GM19463 (cell line): ENCODE results near the gene ATP7A.
"Not testable (repeated sequence)": the region's sequence is repeated elsewhere in the genome, so short reads cannot be mapped to it uniquely, and the experiment has no call there.

Experiments
- ATAC-seq: cut with Tn5 transposase; IDR thresholded peaks from one replicate; pipeline ENCODE4 v1.9.1; 2021; ENCODE audit warnings: mild to moderate bottlenecking, moderate library complexity; ENCODE audit not compliant: unreplicated experiment

ATP7A gene

DNA sequence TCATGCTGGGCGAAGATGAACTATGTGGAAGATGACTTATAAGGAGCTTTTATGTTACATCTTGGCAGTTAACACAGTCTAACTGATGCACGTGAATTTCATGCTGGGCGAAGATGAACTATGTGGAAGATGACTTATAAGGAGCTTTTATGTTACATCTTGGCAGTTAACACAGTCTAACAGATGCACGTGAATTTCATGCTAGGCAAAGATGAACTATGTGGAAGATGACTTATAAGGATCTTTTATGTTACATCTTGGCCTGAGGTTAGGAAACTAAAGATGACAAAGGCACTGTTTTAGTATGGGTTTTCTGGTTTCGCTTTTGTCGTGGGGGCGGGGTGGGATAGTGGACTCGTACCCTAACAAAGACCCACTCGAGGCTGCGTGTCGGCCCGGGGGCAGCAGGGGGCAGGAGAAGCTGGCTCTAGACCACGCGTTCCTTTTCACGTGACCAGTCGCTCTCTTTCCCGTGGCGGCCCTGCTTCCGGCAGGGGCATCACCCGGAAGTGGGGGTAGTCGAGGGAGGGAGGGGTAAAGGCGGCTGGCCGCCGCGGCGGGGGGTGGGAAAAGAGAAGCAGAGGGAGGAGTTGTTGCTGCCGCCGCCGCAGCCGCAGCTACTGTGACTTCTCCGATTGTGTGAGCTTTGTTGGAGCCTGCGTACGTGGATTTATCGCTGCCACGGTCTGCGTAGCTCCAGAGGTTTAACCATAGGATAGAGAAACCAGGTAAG lies at the start of gene ATP7A:
Gene ATP7A (plus strand): TSS at position 586 of the 733 bp plus-strand sequence. CDS start 60,949 bp downstream, outside the sequence.
- peak; percentile 96 for ATAC-seq

DNA sequence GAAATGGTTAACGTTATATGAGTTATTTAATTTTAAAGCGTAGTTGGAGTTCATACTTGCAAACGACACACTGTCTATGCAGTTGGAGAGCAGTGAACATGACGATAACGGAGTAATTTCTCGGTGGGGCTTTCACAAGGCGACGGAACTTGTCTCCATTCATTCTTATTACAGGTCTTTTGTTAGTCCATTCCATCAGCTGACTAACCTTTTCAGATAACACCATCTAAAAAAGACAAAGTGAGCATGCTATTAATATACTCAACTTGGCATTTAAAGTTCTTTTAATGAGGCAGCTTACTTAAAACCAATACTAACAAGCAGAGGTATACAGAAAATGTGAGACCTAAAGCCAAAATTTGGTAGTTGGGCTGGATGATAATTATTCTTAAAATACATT lies 35.1 kb upstream of the ATP7A start:
- ATAC-seq = no peak

DNA sequence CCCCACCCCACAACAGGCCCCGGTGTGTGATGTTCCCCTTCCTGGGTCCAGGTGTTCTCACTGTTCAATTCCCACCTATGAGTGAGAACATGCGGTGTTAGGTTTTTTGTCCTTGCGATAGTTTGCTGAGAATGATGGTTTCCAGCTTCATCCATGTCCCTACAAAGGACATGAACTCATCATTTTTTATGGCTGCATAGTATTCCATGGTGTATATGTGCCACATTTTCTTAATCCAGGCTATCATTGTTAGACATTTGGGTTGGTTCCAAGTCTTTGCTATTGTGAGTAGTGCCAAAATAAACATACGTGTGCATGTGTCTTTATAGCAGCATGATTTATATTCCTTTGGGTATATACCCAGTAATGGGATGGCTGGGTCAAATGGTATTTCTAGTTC lies 29.1 kb upstream of the ATP7A start:
- not testable (repeated sequence) for ATAC-seq

DNA sequence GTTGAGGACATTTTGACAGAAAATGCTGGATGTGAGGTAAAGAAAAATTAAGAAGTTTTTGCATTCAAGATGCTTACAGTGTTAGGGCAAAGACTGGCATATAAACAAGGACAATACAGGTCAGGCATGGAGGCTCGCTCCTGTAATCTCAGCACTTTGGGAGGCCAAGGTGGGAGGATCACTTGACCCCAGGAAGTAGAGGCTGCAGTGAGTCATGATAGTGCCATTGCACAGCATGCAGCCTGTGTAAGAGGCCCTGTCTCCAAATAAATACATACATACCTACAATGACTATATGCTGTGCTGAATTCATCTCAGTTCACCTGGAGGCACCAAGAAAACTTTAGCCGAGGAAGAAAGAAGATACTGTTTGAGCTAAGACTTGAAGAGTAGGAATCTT lies 17.6 kb upstream of the ATP7A start:
- no peak for ATAC-seq

DNA sequence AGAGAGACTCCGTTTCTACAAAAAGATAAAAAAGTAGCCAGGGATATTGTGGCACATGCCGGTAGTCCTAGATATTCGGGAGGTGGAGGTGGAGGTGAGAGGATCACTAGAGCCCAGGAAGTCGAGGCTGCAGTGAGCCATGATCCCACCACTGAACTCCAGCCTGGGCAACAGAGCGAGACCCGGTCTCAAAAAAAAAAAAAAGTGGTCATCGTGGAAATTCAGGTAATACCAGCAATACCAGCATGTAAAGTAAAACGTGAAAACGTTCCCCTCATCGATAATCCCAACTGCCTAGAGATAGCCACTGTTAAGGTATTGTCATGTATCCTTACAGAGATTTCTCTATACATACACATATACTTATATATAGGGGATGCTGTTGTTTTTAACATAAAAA lies 16.8 kb upstream of the ATP7A start:
- ATAC-seq = no peak

DNA sequence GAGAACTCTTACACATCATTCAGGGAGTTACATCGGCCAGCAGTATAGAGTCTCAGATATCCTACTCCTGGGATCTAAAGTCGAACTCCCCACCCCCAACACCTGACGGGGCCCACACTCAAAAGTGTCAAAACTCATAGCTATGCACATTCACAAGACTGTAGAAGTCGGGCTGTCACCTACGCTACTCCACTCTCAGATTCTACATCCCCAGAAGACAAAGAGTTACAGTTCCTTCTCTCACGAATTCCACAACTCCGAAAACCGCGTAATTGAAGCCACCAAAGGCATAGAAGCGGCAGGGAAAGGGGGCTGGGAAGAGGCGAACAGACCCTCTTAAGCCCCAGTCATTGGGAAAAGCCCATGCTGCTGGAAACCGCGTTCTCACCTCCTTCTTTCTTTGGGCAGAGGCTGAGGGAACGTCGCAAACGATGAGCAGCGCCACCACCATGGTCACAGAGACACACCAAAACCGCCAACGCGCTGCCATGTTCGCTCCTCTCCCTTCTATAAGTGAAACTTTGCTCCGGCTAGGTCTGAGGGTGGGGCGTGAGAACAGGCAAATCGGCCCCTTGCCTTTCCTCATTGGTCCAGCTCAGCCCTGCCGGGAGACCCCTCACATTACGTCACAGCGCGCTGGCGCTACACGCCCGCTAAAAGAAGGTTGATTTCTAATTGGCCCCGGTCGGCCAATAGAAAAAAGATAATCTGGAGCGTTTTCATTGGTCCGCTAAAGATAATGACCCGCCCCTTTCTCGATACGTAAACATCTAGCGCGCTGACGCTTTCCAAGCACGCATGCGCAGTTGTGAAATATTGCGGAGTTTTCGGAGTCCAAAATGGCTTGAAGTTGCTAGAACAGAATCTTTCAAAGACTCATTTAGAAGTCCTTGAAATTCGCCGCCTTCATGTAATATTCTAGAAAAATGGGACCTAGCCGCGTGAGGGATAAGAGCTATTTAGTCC lies 15.3 kb upstream of the ATP7A start, which contains the start of gene MAGT1:
Gene MAGT1 (minus strand): TSS at position 515 of the 966 bp plus-strand sequence. CDS start 25 bp downstream, at position 490.
- peak; percentile 89 for ATAC-seq

DNA sequence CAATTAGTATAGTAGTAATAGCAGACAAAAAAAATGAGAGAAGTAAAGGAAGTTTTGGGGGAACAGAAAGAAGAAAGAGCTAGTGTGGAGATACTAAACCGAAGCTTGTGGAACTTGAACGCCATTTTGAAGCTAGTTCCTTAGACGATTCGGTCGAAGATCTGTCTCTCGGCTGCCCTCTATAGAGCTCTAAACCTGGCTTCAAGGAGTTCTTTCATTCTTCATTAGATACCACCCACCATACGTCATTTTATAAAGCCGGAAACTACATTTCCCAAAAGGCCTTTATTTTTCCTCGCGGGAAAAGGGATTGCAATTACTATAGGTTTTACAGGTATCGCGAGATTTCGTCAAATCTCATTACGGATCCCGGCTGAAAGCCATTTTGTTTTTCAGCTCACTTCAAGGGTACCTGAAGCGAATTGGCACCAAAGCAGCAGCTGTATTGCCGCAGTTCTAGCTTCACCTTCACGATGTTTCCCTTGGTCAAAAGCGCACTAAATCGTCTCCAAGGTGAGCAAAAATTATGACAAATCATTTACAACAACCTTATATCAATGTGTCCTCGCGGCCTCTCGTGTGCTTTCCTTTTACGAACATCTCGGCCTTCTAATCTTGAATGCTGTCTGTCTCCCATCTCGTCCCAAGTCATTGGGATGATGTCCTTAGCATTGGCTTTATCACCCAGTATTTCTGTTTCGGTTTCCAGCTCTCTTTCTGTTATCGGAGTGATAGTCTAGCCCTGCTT lies 11.2 kb upstream of the ATP7A start, which contains the start of gene COX7B:
Gene COX7B (plus strand): TSS at position 388 of the 748 bp plus-strand sequence. CDS start 86 bp downstream, at position 474.
- ATAC-seq = peak; percentile 49

DNA sequence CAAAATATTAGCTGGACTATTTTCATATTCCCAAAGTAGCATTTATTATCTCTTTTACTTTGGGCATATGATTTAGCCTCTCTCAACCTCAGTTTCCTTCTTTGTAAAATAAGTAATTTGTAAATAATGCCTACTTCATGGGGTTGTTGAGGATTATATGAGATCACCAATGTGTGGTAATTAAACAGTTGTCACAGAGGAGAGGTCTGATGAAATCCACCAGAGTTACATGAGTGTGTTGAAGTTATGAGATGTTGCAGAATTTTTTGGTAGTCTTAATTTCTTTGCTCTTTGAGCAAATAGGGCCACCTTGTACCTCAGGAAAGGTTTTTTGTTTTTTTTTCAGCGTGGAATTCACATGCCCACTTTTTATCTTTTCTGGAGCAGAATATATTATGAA lies 9.8 kb upstream of the ATP7A start:
- ATAC-seq = no peak

DNA sequence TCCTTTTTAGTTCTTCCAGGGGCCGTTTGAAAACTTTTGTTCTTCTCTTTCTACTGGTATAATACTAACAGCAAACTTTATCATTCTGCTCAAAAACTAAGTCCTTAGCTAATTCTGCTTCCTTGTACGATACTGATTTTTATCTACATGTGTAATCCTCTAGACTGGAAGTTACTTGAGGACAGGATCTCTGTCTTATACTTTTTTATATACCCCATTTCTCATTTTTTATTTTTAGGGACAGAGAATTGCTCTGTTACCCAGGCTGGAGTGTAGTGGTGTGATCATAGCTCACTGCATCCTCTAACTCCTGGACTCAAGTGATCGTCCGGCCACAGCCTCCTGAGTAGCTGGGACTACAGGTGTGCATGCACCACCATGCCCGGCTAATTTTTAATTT lies 9.0 kb upstream of the ATP7A start:
- ATAC-seq = no peak

DNA sequence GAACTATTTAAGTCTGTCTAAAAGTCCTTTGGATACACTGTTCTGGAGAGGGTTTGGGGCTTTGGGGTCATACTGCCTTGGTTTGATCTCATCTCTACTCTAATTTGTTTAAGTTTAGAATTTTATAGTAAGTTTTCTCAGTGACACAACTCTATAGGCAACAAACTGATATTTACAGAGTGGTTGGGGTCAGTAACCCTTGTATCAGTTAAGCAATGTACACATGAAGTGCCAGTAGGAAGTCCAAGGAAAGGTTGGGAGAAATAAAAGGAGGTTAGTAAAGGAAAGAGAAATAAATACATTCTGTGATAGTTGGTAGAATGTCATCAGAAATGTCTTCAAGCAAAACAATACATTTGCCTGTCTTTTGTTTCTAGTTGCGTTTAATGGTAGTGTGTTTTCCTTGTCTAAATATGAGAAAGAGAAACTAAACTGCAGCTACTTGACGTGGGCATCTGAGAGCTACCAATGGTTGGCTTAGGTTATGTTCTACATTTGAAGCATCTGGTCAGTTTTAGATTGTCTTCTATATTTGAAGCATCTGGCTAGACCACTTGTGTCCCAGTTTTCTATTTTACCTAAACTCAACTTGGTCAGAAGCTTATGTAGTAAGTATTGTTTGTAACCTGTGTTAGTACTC lies 6.9 kb downstream of the ATP7A start:
- no peak for ATAC-seq

DNA sequence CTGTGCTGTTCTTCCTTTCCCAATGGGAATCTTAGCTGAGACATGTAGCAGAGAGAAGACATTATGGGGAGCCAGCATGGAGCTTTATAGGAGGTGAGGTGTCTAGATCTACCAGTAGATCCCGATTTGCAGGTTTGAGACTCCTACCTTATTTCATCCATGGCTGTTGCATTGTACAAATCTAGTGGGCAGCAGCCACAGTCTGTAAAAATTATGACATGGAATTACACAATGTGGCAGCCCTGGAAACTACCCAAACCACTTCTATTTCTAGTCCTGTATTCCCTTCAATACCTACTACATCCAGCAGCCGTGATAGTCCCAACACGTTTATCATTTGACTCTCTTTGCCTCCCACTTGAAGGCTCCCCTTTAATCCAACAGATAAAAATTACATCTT lies 8.1 kb downstream of the ATP7A start:
- no peak for ATAC-seq

DNA sequence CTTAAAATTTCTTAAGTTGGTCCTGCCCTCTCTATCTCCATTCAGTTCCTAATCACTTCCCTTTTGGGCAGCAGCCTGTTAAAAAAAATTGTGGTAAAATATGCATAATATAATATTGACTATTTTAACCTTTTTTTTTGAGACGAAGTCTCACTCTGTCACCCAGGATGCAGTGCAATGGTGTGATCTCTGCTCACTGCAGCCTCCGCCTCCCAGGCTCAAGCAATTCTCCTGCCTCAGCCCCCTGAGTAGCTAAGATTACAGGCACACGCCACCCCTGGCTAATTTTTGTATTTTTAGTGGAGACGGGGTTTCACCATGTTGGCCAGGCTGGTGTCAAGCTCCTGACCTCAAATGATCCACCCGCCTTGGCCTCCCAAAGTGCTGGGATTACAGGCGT lies 8.9 kb downstream of the ATP7A start:
- not testable (repeated sequence) for ATAC-seq

DNA sequence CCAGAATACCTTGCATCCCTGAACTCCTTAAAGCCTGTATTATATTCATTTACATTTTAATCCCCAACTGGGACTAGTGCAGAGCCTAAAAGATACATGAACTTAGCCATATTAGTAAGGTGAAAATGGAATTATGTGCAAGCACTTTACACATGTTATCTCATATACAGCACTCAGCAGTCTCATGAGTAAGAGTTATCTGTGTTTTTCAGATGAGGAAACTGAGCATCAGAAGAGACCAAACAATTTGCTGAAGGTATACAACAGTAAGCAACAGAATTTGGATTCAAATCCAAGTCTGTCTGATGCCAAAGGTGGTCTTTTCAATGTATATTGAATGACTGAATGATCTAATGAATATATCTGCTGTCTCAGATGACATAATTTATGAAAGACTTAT lies 12.3 kb downstream of the ATP7A start:
- no peak for ATAC-seq

DNA sequence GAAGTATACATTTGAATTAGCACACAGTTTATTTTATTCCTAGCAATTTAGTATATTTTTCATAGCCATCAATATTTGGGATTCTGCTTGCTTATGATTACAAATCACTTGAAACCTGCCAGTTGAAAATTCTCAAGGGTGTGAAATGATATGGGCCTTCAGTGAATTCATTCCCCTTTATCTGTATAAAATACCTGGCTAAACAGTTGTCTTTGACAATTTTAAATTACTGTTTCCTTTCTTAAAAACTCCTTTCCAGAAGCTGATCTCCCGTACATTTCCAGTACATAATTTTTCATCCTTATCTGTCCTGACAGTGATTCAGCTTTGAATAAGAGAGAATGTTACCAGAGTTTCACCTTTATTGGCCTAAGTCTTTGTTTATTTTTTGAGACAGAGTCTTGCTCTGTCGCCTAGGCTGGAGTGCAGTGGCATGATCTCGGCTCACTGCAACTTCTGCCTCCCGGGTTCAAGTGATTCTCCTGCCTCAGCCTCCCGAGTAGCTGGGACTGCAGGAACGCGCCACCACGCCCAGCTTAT lies 13.9 kb downstream of the ATP7A start:
- ATAC-seq = no peak

DNA sequence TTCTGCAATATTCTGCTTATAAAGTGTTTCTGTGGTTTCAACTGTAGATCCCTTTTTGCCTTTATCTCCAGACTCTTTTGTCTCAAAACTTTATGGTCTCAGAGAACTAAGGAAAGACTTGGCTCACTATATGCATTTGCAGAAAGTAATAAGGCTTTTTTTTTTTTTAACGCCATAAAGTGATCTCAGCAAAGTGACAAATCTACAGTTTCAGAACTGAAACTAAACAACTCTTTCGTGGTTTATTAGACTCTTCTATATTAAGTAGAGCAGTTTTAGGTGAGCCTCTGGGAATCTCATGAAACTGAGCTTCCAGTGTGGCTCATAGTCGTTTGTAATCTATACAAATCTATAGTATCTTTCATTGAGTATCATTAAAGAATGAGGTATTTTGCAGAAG lies 15.3 kb downstream of the ATP7A start:
- ATAC-seq = no peak

DNA sequence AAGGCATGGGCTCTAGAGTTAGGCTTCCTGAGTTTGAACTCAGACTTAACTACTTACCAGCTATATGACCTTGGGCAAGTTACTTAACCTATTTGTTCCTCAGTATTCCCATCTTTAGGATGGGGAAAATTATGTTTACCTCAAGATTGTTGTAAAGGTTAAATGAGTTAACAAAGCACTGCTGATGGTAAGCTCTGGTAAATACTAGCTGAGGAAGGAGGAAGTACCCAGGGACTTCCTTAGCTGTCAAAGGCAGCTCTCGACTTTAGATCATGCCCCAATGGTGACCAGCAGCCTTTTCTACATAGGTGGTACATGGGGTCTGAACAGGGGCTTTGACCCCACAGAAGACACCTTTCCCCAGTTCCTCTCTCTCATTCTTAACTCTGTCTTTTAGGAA lies 20.1 kb downstream of the ATP7A start:
- ATAC-seq = no peak

DNA sequence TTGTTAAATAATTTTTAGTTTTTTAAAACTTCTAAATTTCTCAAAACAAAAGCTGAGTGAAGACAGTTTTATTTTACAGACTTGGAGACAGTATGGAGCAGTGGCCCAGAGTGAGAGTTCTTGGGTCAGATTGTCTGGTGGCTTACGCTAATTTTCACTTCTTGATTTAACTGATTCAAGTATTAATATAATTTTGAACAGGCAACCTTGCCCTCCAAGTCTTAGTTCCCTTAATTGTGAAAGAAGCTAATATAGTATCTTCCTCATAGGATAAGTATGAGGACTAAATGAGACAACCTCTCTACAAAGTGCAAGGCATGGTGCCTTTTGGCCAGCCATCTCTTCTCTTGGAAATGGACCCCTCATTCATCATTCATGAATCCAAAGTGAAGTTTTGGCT lies 25.4 kb downstream of the ATP7A start:
- ATAC-seq = no peak

DNA sequence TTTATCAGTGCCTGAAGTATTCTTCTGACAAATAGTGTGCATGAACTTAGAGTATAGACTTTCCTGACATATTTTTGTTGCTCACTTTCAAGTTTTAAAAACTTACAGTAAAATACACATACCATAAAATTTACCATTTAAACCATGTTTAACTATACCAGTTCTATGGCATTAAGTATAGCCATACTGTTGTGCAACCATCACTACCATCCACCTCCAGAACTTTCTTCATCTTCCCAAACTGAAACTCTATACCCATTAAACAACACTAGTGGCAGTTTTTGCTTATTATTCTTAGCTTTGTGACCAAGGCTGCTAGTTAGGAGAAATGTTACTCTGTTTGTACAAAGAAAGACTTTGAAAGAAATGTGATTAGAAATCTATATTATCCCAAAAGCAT lies 25.8 kb downstream of the ATP7A start:
- ATAC-seq = no peak

DNA sequence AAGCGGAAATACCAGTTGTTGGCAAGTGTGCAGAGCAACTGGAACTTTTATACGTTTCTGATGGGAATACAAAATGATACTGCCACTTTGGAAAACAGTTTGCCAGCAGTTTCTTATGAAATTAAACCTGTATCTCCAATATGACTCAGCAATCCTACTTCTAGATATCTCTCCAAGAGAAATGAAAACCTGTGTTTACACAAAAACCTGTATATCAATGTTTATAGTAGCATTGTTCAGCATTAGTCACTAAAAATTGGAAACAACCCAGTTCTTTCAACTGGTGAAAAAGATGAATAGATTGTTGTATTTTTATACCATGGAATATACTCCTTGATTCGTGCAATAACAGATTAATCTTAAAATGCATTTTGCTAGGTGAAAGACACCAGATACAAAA lies 26.8 kb downstream of the ATP7A start:
- no peak for ATAC-seq

DNA sequence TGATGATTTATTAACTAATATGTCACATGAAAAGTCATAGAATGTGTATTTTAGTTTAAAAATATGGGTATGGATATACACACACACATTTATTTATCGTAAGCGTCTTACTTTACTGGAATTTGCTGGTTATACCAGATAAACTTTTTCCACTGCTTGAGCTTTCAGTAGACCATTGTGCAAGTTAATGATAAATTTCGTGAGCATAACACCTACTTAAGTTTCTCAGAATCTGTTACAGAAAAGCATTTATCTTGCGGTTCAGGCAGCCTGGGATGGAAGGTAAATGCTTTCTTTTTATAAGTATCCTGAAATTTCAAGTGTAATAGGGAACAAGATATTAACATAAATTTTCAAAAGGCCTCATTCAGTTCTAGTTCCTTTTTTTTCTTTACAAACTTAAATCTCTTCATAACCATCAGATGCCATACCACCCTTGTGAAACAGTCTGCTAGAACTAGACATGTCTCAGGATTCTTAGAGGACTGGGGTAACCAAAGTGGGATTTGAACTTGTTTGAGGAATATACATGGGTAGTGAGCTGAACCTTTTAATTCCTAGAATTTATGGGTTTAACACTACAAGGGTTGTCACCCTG lies 27.7 kb downstream of the ATP7A start:
- no peak for ATAC-seq
